Measurements from ENCODE around the gene PRM3.

PRM3 gene

GRCh38 chr16:11272921-11273720 is at the start of gene PRM3:
TSS of gene PRM3 (minus strand) at chr16:11273629. CDS start at chr16:11273595, 34 bp downstream.
- no peak for DNase-seq

- DNase-seq = no peak
Measured at GRCh38 chr16:11322823-11323222, 49.4 kb upstream of the PRM3 start.

- DNase-seq = no peak
Measured at GRCh38 chr16:11321662-11322061, 48.2 kb upstream of the PRM3 start.

- no peak for DNase-seq
Measured at GRCh38 chr16:11320170-11320569, 46.7 kb upstream of the PRM3 start.

GRCh38 chr16:11319529-11320146 is 46.2 kb upstream of the PRM3 start:
- DNase-seq = no peak

- no peak for DNase-seq
Measured at GRCh38 chr16:11318817-11319216, 45.4 kb upstream of the PRM3 start.

GRCh38 chr16:11316331-11317015 is 43.0 kb upstream of the PRM3 start:
- DNase-seq = no peak

- DNase-seq = no peak
Measured at GRCh38 chr16:11315510-11315909, 42.1 kb upstream of the PRM3 start.

GRCh38 chr16:11314309-11314894 is 41.0 kb upstream of the PRM3 start:
- no peak for DNase-seq

GRCh38 chr16:11313493-11314308 is 40.3 kb upstream of the PRM3 start:
- no peak for DNase-seq

GRCh38 chr16:11312718-11313492 is 39.5 kb upstream of the PRM3 start:
- no peak for DNase-seq

- no peak for DNase-seq
Measured at GRCh38 chr16:11310997-11311561, 37.6 kb upstream of the PRM3 start.

GRCh38 chr16:11310634-11310977 is 37.2 kb upstream of the PRM3 start:
- DNase-seq = no peak

GRCh38 chr16:11309895-11310633 is 36.6 kb upstream of the PRM3 start:
- no peak for DNase-seq

GRCh38 chr16:11308493-11309283 is 35.3 kb upstream of the PRM3 start:
- DNase-seq = no peak

- DNase-seq = no peak
Measured at GRCh38 chr16:11307639-11308492, 34.4 kb upstream of the PRM3 start.

GRCh38 chr16:11306997-11307638 is 33.7 kb upstream of the PRM3 start:
- no peak for DNase-seq

GRCh38 chr16:11306381-11306780 is 33.0 kb upstream of the PRM3 start:
- DNase-seq = no peak

Measured in stimulated activated naive CD4-positive, alpha-beta T cell treated with Interleukin-2 at 50 U/mL for 16 hours (primary cell).